Caki2 (cell line): ENCODE measurements around the gene CELSR1. TPM values are rescaled to one million over a fixed set of nuclear protein-coding genes. Genes with fewer than 3 reads are reported as not detected.
"Not testable (repeated sequence)": the region's sequence is repeated elsewhere in the genome, so short reads cannot be mapped to it uniquely, and the experiment has no call there.

ENCODE experiments used
- DNase-seq: peaks from one replicate; pipeline ENCODE4 v3.0.0-alpha.2; 2015; ENCODE audit warnings: low read depth
- in situ Hi-C: cut with HindIII; loops from 2 replicates; pipeline ENCODE4 v1.10.0; 2016; ENCODE audit warnings: low sequenced_read_pairs, low pct_unique_long_range_greater_than_20kb, mixed read lengths
- total RNA-seq: library from RNA; depleted of rRNA; stranded (reverse); fragments of >200 nt; shearing (Covaris generic); gene quantifications from 2 replicates; pipeline ENCODE4 v1.2.3, GENCODE V29; 2014; ENCODE audit warnings: low replicate concordance

The CELSR1 gene
- total RNA-seq, 1 experiment from 2014 or later: 98.7 TPM

GRCh38 chr22:46408568-46409506, 128.6 kb downstream of the CELSR1 start:
- DNase-seq: no peak
- in situ Hi-C loops: no loop called here

- in situ Hi-C loops: no loop called here
- DNase-seq: no peak
These were observed 129.7 kb downstream of the CELSR1 start for GRCh38 chr22:46407748-46408147.

DNA sequence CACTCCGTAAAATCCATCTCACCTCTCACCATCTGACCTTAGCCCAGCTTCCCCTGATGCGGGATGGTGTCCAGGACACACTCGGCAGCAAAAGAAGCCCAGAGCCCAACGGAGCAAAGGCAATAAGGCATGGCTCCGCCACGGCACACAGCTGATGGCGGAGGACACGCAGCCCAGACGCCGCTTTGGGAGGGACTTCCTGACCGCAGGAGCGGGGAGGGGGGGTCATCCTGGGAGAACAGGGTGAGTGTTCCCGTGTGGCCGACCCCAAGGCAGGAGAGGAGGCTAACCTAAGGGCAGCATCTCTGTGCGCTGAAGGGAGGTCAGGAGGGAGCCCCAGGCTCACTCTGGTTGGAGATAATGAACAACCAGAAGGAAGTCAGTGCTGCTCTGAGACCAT, 130.6 kb downstream of the CELSR1 start:
- no peak for DNase-seq
- in situ Hi-C loops: no loop called here

GRCh38 chr22:46406349-46406748, 131.1 kb downstream of the CELSR1 start:
- in situ Hi-C loops: no loop called here
- no peak for DNase-seq

DNA sequence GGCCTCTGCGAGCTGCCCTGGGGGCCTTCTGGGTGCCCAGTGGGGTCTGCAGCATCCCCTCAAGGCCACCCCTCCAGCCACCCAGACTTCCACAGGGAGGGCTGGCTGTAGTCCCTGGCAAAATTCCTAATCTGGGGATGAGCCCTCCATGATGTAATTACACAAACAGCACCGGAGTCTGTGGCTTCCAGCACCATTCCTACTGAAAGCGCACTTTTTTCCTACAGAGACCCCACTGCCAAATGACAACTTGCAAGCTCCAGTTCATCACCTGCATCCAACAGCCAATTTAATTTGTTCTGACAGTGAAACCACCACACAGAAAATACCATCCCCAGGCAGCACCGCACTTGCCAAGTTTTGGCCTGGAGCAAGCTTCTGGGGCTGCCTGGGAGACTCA, 131.5 kb downstream of the CELSR1 start:
- DNase-seq: no peak
- in situ Hi-C loops: no loop called here

DNA sequence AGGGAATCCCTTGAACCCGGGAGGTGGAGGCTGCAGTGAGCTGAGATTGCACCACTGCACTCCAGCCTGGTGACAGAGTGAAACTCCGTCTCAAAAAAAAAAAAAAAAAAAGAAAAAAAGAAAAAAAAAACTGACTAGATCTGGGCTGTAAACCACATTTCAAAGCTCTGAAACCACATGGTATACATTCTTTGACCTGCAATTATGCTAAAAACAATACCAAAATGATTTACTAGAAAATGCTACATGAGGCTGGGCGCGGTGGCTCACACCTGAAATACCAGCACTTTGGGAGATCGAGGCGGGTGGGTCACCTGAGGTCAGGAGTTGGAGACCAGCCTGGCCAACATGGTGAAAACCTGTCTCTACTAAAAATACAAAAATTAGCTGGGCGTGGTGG, 133.5 kb downstream of the CELSR1 start:
- DNase-seq, in situ Hi-C loops: not testable (repeated sequence)

GRCh38 chr22:46402505-46402904, 134.9 kb downstream of the CELSR1 start:
- in situ Hi-C loops: no loop called here
- DNase-seq: no peak

DNA sequence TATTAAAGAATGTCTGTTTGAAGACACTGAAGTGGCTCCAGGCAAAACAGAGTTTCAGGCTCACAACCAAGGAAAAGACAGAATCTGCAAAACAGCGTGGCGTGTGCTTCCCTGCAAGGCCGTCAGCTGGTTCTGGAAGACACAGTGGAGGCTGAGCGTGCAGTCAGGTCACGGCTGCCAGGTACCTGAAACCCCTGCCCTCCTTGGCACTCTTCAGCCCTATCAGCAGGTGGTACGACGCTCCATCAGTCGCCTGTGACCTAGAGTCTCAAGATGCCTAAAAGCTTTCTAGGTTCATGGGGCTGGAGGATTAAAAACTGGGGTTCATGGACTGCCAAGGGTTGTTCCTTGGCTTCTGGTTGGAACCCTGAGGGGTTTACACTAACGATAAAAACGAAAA, 136.1 kb downstream of the CELSR1 start:
- DNase-seq: no peak
- in situ Hi-C loops: no loop called here

- in situ Hi-C loops: no loop called here
- no peak for DNase-seq
These were observed 138.0 kb downstream of the CELSR1 start for GRCh38 chr22:46399251-46400024.

DNA sequence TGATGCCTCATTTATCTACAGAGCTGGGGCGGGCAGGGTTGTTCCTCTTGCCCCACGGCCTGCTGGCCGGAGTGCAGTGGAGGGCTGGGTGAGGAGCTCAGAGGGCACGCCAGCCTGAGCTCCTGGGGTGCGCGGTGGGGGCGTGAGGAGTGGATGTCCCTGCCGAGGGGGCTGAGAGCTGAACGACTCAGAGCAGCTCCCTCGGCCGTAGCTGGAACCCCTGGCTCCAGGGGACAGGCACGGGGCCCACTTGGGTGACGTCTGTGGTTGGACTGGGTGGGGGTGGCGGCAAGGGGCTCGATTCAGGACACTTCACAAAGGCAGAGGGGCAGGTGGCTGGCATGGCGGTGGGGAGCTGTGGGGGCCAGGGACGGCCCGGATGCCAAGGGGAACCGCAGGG, 139.5 kb downstream of the CELSR1 start:
- in situ Hi-C loops: no loop called here
- no peak for DNase-seq

DNA sequence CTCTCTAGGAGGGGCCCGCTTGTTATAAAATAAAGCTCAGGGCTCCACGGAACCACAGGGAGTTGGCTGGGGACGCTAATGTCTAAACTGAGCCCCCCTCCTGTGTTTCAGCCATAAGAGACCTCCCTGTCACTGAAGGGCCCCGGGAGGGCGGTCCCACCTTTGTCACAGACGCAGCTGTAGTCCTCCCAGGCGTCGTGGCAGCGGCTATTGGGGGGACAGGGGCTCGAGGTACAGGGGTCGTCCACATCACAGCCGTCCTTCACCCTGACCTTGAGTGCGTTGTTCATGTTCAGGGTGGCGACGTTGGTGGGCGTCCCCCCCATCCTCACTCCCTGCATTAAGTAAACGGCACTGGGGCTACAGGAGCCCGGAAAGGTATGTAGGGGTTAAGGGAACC, 139.9 kb downstream of the CELSR1 start:
- in situ Hi-C loops: no loop called here

DNA sequence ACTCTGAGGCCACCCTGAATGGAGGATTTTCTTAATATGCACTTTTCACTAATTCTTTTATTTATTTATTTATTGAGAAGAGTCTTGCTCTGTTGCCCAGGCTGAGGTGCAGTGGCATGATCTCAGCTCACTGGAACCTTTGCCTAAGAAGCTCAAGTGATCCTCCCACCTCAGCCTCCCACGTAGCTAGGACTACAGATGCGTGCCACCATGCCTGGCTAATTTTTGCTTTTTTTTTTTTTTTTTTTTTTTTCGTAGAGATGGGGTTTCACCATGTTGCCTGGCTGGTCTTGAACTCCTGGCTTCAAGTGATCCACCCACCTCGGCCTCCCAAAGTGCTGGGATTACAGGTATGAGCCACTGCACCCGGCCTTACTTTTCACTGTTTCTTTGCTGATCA, 140.4 kb downstream of the CELSR1 start:
- DNase-seq, in situ Hi-C loops: not testable (repeated sequence)

More for the DNA sequence above, 139.9 kb downstream of the CELSR1 start:
- no peak for DNase-seq

- no peak for DNase-seq
- in situ Hi-C loops: no loop called here
These were observed 142.3 kb downstream of the CELSR1 start for GRCh38 chr22:46395145-46395544.

- in situ Hi-C loops: no loop called here
- no peak for DNase-seq
These were observed 142.8 kb downstream of the CELSR1 start for GRCh38 chr22:46394622-46395021.

DNA sequence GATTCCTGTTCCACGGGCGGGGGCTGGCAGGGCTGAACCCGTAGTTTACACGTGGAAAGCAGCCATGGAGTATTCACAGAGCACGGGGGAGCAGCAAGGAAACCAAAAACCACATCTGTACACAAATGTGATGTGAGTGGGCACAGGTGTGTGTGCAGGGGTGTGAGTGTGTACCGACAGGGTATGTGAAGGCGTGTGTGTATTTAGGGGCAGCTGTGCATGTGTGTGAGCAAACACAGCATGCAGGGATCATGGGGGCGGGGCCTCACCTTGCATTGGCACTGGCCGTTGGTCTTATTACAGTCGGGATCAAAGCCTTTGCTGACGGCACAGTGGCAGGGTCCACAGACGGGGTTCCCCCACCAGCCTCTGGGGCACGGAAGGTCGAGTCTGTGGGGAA, 143.5 kb downstream of the CELSR1 start:
- no peak for DNase-seq
- in situ Hi-C loops: no loop called here

DNA sequence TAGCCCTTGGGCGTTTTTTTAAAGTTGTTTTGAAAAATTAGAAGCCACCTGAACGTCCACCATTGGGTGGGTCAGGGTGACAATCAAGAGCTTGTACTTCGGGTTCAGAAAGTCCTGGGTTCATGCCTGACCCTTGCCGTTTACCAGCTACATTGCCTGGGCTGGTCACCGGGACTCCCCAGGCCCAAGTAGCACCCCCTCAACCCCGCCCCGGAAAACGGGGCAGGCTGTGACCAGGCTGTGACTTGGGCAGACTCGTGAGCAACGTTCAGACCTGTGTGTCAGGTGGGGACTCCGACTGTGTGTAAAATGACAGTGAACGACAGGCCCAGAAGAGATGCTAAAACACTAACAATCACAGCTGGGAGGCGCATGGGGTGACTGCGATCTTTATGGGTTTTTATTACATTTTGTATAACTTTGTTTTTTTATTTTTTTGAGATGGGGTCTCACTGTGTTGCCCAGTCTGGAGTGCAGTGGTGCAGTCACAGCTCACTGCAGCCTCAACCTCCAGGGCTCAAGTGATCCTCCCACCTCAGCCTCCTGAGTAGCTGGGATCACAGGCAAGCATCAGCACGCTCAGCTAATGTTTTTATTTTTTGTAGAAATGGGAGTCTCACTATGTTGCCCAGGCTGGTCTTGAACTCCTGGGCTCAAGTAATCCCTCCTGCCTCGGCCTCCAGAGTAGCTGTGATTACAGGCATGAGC, 145.1 kb downstream of the CELSR1 start:
- DNase-seq: no peak
- in situ Hi-C loops: no loop called here

GRCh38 chr22:46391486-46392136, 145.8 kb downstream of the CELSR1 start:
- in situ Hi-C loops: no loop called here

GRCh38 chr22:46390652-46391301, 146.6 kb downstream of the CELSR1 start:
- no peak for DNase-seq
- in situ Hi-C loops: no loop called here

More at GRCh38 chr22:46391486-46392136, 145.8 kb downstream of the CELSR1 start:
- no peak for DNase-seq
